CD4-positive, alpha-beta T cell treated with Interleukin-2 at 100 ng/mL for 4 hours (primary cell): ENCODE measurements around the gene MSI2.
A peak's percentile ranks its signal among the peaks of the same experiment; 100 is the strongest.
"Not testable (repeated sequence)": the region's sequence is repeated elsewhere in the genome, so short reads cannot be mapped to it uniquely, and the experiment has no call there.

Experiments used
- DNase-seq: peaks from one replicate; pipeline ENCODE4 v3.0.0-alpha.2; 2020; ENCODE audit warnings: low spot score

MSI2 gene

GRCh38 chr17:57292091-57292490 lies 35.8 kb downstream of the MSI2 start:
- no peak for DNase-seq

GRCh38 chr17:57293077-57293476 lies 36.8 kb downstream of the MSI2 start:
- no peak for DNase-seq

- no peak for DNase-seq
Observed at GRCh38 chr17:57294101-57294500, 37.8 kb downstream of the MSI2 start.

GRCh38 chr17:57294629-57295501 lies 38.5 kb downstream of the MSI2 start:
- DNase-seq = peak; percentile 52

GRCh38 chr17:57295526-57296023 lies 39.3 kb downstream of the MSI2 start:
- peak; percentile 8 for DNase-seq

GRCh38 chr17:57296231-57296630 lies 39.9 kb downstream of the MSI2 start:
- DNase-seq = no peak

- DNase-seq = no peak
Observed at GRCh38 chr17:57299176-57299575, 42.9 kb downstream of the MSI2 start.

GRCh38 chr17:57300592-57300991 lies 44.3 kb downstream of the MSI2 start:
- not testable (repeated sequence) for DNase-seq

- no peak for DNase-seq
Observed at GRCh38 chr17:57302690-57303465, 46.6 kb downstream of the MSI2 start.

GRCh38 chr17:57305144-57305728 lies 48.9 kb downstream of the MSI2 start:
- no peak for DNase-seq

- no peak for DNase-seq
Observed at GRCh38 chr17:57305908-57306504, 49.7 kb downstream of the MSI2 start.

GRCh38 chr17:57308543-57309186 lies 52.3 kb downstream of the MSI2 start:
- DNase-seq = no peak

- DNase-seq = no peak
Observed at GRCh38 chr17:57309479-57309878, 53.2 kb downstream of the MSI2 start.

GRCh38 chr17:57311281-57312216 lies 55.2 kb downstream of the MSI2 start:
- no peak for DNase-seq

- DNase-seq = no peak
Observed at GRCh38 chr17:57312242-57312641, 55.9 kb downstream of the MSI2 start.

- DNase-seq = no peak
Observed at GRCh38 chr17:57313097-57313835, 56.9 kb downstream of the MSI2 start.

- no peak for DNase-seq
Observed at GRCh38 chr17:57315061-57316015, 59.0 kb downstream of the MSI2 start.

GRCh38 chr17:57316361-57316760 lies 60.0 kb downstream of the MSI2 start:
- no peak for DNase-seq

GRCh38 chr17:57317079-57317478 lies 60.8 kb downstream of the MSI2 start:
- DNase-seq = no peak
